Measurements from ENCODE around the gene GSX1.
A peak's percentile ranks its signal among the peaks of the same experiment; 100 is the strongest.
"Not testable (repeated sequence)": the region's sequence is repeated elsewhere in the genome, so short reads cannot be mapped to it uniquely, and the experiment has no call there.

The GSX1 gene

DNA sequence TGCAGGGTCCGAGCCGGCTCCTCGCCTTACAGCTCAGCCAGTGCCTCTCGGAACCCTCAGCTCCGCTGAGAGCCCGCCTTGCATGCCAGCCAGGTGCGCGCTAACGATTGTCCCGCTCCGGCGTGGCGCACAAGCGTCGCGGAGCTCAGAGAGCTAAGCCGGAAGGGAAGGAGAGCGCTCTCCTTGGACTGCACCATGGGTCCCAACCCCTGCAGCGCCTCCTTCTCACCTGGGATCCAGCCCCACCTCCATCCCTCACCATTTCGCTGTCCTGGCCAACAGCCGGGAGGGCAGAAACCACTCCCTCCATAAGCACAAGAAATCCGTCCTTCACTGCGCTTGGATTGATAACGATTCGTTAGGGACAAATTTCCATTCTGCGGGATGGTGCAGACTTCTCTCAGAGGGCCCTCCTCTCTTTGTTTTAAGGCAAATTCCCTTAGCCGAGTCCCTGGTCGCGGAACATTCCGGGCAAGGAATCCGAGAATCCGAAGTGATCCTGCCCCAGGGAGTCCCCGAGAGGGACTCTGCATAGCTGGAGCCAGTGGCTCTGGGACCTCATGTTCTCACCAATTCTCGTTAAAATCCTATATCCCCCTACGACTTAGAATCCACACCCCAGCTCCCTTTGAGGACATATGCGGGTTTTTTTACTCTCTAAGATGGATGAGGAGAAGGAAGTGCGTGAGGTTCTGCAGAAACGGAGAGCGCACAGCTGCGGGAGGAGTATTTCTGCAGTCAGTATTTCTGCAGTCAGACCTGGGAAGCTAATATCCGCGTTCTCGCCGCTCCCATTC, 2.8 kb downstream of the GSX1 start:
- DNase-seq, result no peak

DNA sequence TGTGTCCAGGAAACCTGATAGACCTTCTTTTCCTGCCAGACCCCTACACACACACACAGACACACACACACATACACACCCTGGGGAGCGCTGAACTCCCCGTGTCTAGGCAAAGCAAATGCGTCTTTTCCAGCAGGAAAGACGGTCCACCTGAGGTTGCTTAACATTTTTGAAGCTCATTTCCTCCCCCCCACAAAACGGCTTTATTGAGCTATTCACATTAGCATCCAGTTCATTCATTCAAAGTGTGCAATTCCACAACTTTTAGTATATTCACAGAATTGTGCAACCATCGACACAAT, 3.4 kb downstream of the GSX1 start:
- DNase-seq, result no peak

DNA sequence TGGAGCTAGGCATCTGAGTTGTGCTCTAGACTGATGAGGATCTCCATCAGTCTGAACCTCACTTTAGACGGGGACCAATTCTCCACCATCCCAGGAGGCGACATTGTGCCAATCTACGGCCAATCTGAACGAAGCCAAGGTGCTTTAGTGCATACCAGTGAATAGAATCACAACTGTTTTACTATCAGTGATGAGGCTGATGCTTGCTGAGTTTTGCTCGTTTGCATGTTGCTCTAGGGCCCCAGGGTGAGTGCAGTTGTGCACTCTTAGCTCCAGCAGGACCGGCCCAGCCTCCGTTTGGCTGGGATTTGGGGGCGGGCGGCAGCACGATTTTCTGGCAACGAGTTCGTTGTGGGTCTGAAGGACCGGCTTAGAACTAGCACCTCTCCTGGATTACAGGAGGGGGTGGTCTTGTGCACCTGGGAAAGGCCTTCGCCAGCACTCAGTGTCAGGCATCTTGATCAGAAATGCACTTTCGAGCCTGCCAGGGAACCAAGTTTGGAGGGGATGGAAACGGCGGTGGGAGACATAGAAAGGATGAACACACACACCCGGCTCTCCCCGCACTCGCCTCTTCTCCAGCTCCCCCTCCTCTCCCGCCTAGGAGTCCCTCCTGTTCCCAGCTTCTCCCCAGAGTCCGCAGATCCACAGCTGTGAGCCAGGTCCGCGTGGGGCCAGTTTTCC, 4.4 kb downstream of the GSX1 start:
- DNase-seq, result peak; percentile 26

DNA sequence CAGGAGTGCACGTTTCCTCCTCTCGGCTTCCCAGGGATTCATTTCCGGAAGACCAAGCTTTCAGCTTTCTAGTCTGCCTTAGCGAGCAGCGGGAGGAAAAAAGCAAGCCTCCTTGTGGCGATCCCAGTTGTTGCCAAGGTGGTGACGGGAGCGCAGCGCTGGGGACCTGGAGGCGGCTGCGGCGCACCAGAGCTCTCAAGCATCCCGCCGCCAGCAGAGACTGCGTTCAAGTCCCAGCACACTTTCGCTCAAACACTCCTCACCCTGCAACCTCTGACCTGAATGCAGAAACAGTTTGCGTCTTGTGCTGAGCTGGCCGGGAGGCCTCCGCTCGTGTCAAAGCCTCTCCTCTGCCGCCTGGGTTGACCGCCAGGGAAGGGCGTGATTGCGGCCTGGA, 4.9 kb downstream of the GSX1 start:
- DNase-seq, result peak; percentile 73

DNA sequence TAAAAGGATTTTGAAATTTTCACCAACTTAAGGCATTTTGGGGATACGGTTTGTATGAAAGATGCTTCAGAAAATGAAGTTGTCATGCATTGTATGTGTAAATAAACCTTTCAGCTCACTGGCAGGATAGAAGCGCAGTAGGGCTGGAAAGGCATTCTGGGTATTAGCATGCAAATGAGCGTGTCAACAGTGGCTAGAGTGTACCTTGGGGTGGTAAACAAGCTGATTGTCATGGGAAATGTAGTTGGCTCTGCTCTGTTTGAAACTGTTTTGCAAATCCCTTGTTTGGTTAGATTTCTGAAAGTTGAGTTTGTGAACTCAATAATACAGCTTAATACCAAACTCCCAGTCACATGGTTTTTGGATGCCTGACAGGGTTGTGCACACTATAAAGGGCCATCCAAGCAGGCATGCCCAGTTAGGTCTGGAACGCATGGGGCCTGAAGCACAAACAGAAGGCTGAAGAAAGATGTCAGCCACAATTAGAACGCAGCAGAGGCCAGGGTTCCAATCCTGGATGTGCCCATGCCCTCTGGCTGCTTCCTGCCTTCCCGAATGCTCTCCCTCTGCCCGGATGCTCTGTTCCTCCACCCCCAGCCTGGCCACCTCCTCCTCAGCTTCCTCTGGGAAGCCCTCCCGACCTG, 14.6 kb downstream of the GSX1 start:
- DNase-seq, result no peak

DNA sequence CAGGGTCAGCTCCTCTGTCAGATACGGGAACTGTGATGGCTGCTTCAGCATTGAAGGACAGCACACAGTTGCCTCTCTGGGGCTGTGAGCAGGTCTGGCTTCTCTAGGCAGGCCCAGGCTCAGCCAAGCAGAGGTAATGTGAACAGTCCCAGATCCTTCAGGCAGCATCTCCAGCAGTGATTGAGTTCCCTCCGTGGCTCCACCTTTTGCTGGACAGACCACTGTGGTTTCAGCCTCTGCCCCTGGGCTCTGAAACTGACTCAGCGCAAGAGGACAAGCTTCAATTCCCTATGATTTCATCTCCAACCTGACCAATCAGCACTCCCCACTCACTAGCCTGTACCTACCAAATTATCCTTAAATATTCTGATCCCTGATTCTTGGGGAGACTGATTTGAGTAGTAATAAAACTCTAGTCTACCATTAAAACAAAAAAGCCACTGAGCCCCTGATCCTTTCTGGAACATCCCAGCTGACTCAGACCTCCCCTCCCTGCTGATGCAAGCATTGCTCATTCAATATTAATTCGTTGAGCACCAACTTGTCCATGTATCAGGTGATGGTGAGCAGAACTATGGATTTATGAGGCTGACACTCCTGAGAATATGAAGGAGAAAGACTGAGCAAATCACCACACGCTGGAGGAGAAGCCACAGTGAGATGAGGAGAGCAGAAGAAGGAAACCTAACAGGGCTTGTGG, 16.7 kb downstream of the GSX1 start:
- DNase-seq, result no peak

DNA sequence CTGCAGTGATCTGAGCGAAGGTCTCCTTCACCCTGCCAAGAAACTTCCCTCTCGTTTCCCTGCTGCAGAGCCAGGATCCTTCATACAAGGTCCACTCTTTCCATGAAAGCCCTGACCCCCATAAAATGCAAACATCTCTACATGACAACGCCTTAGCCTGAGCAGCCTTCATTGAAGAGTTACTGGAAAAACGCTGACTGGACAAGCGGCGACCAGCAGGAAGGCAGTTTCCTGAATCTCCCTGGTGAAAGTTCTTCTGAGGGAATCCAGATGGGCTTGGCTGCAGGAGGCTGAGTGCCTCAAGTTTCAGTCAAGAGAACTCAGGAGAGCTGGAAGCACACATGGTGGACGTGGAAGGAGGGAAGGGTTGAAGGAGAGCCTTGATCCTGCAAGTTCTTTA, 17.7 kb downstream of the GSX1 start:
- no peak for DNase-seq

DNA sequence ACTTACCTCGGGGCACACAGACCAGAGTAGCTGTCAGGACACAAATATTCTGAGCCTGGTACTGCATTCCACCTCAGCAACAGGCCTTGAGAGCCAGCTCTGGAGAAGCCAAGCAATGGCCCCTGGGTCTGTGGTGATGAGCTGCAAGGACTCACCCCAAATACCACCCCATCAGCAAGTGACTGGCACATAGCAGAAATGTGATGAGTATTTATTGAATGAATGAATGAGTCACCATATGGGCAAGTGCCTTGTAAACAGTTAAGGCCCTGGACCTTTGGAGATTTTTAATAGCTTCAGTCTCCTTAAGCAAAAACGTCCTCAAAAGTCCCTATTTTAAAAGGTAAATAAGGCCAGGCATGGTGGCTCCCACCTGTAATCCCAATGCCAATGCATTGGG, 18.2 kb downstream of the GSX1 start:
- no peak for DNase-seq

DNA sequence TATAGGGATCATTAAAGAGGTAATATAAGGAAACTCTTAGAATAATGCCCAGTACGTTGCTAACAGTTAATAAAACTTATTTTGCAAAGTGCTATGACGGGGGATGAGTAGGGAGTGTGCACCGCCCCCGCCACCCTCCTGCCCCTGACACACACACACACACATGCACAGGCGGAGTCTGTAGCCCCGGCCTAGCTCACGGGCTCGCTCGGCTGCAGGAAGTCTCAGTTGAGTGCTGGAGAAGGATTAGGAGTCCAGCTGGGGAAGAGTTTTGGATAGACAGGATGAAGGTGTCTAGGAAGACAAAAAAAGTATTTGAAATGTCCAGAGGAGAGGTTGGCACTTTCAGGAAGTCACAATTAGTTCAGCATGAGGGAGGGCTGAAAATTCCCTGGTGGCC, 21.5 kb downstream of the GSX1 start:
- DNase-seq, result no peak

DNA sequence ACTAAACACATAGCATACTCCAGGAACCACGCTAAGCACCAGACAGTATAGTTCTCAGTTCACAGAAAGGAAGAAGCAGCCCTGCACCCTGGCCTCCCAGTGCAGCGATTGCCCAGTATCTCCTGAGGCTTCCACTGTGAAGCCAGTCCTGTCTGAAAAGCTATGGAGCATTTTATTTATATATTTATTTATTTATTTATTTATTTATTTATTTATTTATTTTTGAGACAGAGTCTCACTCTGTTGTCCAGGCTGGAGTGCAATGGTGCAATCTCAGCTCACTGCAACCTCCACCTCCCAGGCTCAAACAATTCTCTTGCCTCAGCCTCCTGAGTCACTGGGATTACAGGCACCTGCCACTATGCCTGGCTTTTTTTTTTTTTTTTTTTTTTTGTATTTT, 25.5 kb downstream of the GSX1 start:
- not testable (repeated sequence) for DNase-seq

DNA sequence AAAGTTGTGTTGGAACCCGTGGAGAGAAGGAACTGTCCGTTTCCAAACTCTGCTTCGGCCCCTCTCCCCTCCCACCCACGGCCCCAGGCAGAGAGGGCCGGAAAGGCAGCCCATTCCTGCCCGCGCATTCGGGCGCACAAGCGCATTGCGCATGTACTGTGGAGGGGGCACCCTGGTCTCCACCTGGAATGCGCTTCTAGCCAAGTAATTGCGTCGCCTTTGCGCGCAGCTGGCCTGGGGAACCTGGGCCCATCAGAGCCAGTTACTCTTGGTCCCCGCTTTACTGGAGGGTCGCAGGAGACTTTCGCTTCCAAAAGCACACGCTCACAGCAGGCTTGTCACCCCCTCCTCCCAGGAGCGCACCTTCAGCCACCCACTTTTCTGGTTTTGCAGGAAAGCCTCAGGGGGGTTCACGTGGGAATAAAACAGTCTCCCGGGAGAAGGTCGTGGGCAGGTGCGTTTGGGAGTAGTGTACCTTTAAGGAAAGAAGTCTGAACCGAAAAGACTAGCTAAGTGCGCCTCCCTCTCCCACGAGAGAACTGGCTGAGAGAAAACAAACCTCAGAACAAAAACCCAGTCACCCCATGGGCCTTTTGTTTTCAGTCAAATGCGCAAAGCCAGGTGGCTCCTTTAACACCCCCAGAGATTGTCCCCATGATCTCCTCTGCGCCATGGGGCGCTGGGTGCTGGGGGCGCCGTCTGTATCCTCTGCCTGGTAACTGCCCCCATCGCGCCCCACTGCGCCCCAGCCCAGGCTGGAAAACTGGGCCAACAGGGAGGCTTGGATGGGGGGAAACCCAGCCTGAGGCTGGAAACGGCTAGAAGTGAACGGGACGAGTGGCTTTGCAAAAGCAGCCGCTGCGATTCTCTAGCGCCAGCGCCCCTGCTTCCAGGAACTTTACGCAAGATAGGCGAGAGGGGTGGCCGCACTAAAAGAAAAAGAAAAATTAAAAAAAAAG, 28.5 kb downstream of the GSX1 start:
- peak; percentile 24 for DNase-seq

DNA sequence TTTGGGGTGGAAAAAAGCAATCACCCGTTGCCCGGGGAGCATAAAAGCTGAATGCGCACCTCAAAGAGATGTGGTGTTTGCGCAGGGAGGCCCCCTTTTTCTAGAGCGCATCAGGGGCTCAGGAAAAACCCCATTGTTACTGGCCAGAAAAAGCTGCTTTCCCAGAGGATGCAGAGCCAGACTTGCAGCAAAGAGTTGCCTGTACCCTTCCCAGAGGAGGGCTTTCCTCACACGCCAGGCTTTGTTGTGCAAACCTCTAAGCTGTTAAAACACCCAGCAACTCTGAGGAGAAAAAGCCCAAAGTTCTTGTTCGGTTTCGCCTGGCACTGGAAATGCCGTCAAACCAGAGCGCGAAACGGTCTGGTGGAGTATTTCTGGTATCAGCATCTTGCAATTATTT, 29.3 kb downstream of the GSX1 start:
- DNase-seq, result peak; percentile 20

DNA sequence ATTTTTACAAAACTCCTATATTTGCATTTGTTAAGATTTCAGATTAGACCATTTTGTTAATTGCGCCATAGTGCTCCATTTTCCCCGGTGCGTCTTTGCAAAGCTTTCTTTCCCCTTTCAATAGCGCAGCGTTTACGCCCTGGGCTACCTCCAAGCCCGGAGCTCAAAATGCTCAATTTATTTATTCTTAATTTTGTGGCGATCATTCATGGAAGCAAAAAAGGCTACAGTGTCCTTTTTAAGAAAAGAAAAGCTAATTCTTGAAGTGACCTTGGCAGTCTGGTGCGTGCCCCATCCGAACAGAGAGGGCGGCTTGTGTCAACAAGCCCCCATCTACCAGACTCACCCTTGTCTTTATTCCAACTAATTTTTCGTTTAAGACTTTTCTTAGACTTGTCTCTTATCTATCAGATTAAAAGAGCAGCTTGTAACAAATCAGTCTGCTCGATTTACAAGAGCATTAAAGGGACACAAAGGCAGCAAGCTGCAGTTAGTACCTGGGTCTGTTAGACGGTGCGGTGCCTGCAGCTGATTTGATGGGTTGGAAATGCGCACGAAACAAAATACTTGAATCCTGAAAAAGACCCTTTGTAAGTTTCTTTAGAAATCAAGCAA, 30.1 kb downstream of the GSX1 start:
- DNase-seq, result peak; percentile 40

DNA sequence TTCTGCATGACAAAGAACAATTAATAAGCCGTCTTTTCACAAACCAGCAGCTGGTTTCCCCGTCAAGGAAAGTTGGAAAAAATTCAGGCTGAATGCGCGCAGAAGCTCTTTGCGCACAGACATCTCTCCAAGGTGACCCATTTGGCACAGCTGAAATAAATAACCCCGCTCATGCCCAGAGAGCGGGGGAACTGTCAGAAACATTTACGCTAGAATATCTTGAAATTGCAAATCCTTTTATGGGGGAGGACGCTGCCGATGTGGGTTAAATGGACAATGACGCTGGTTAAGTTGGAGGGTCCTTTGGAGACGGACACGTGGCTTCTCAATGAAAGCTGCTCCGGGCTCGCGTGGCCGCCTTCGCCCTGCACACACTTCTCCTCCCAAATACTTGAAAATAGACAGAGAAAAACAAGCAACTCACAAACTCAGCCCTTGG, 30.6 kb downstream of the GSX1 start:
- DNase-seq, result peak; percentile 40

DNA sequence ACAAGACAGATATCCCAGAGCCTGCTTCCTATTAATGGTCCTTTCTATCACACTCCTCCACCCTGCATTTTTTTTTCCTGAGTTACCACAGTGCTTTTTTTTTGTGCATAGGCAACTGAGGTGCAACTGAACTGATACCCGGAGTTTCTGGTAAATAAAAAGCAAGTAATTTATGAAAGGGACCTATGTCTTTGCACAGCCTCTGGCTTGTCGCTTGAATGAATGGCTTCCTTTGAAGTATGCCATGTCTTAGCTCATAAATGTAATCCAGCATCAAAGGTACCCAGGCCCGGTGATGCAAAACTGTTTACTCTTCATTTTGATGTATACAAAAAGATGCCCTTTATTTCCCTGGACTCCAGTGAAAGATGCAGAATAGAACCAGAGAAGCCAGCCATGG, 31.8 kb downstream of the GSX1 start:
- no peak for DNase-seq

DNA sequence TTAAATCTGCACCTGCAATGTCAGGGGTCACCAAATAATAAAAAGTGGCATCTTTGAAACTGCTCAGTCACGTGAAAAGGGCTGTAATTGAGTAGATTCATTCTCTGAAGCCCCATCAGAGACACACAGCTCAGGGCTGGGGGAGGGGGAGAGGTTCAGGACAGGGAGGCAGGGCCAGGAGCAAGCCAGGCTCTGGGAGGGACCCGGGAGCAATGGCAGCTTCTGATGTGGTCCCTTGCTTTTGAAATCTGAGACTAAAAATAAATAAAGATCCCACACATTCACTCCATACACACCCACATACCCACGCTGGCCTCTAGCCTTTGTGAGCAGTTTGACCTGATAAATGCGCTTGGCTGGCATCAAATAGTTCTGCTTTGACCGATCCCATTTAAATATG, 32.8 kb downstream of the GSX1 start:
- DNase-seq, result no peak

DNA sequence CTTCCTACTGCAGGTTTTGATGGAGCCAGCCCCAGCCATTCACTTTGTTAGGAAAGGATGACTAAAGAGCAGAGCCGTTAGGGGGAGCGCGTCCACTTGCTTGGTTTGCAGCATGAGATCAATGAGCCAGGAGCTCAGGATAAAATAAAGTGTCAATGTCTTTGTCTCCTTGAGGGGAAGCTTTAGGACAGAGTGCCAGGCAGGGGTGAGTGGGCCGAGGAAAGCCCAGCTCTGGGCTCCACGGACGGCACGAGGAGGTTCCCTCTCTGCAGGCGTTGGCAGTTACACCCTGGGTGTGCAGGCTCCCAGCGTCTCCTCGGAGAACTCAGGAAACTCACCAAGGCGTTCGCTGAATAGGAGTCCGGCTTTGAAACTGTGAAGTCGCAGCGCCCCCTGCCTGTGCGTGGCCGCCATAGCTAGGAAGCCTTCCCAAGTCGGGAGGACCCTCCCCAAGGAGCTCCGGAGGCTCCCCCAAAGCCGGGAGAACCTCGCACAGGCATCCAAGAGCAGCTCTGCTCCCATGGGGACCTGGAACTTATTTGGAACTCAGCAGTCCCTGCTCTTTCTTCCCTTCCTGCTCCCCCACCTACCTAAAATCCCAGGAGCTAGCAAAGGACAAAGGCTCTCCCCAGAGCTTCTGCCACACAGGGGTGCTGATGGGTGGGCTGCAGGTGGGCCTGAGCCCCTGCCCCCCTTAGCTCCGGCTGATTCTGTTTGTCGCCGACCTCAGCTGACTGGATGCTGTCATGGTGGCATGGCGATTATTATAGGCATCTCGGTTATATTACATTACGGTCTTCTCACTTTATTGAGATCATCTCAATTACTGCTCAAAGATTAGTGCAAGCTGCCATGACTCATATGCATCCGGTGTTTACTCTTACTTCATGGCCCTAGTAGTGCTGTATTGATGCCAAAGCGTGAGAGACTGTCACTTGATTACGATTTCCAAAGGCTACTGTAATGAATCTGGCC, 34.4 kb downstream of the GSX1 start:
- peak; percentile 93 for DNase-seq

DNA sequence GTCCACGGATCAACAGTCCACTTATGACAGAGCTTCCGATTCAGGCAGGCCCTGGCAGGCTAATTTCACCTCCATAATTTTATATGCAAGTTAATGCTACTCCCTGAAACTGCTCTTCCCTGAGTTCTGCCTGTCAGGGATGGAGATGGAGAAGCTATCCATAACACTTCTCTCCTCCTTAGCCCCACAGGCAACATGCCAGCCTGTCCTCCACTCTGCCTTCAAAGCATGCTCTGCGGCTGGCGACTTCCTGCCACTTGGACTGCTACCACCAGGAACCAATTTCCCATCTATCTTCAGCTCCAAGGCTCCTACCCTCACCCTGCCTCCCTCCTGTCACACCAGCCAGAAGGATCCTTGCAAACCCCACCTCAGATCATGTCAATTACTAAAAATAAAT, 35.4 kb downstream of the GSX1 start:
- DNase-seq, result peak; percentile 17

DNA sequence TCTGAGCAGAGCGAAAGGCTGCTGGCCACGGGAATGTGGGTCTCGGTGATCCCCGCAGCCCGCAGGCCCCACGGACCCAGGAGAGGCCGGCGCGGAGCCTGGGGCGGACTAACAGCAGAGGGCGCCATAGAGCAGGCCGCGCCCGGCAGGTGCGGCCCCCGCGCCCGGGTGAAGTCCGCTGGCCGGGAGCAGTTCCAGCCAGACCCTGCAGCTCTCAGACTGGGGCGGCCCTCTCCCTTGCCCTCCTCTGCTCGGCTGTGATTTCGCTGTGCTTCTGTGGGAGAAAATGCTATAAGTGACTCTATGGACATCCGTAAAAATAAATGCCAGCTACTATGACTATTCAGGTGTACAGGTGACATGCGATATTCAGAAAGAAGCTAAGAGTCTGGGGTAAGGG, 37.7 kb downstream of the GSX1 start:
- DNase-seq, result peak; percentile 78

DNA sequence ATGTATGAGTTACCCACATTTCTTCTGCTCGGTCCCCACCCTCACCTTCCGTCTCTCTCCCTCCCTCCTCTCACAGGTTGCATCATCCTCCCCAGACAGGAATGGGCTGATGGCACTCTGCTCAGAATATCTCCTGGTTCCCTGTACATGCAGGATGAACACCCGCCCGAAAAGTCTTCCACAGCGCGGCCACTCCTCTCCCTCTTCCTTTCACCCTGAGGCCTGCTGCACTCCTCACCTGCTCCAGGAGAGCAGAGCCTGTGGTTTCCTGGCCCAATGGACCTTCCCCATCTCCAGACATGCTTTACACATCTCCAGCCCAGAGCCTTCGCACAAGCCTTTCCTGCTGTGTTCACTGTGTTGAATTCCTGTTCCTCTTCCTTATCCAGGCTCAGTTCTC, 40.9 kb downstream of the GSX1 start:
- no peak for DNase-seq

DNA sequence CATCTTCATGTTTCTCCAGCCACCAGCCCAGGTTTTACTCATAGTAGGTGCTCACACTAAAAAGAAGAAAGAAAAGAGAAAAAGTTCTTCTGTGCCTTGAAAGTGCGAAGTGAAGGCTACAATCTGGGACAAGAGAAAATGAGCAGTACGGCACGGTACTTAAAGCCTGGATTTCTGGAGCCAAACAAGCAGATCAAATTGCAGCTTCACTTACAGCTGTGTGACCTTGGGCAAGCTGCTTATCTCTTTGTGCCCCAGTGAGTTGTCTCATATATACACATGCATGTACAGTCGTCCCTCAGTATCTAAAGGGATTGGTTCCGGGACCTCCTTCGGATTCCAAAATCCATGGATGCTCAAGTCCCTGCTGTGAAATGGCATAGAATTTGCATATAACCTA, 41.8 kb downstream of the GSX1 start:
- no peak for DNase-seq

All from DMS53 (cell line).